Testis (tissue), 2 donors: ENCODE measurements around the gene SLC12A6.
"Not testable (repeated sequence)": the region's sequence is repeated elsewhere in the genome, so short reads cannot be mapped to it uniquely, and the experiment has no call there.

Source experiments
- POLR2A ChIP-seq: fragments of 450-650 bp; IDR thresholded peaks from one replicate; pipeline ENCODE4 v1.6.1; 2017; ENCODE audit warnings: antibody characterized with exemption, mild to moderate bottlenecking, moderate library complexity
- TF ChIP-seq, protein P1 (sequence below), 3 experiments: fragments of 450-650 bp in 2 of 3; fragments of 200-600 bp in 1 of 3; sonication (generic) in 1 of 3; IDR thresholded peaks; one replicate each; pipeline ENCODE4 v1.5.1; 2016 to 2019; ENCODE audit warnings: antibody characterized with exemption in 3 of 3, mild to moderate bottlenecking in 2 of 3, moderate library complexity in 1 of 3

GRCh38 chr15:34352996-34353395, 15.4 kb upstream of the SLC12A6 start:
- TF ChIP-seq, protein P1, sequence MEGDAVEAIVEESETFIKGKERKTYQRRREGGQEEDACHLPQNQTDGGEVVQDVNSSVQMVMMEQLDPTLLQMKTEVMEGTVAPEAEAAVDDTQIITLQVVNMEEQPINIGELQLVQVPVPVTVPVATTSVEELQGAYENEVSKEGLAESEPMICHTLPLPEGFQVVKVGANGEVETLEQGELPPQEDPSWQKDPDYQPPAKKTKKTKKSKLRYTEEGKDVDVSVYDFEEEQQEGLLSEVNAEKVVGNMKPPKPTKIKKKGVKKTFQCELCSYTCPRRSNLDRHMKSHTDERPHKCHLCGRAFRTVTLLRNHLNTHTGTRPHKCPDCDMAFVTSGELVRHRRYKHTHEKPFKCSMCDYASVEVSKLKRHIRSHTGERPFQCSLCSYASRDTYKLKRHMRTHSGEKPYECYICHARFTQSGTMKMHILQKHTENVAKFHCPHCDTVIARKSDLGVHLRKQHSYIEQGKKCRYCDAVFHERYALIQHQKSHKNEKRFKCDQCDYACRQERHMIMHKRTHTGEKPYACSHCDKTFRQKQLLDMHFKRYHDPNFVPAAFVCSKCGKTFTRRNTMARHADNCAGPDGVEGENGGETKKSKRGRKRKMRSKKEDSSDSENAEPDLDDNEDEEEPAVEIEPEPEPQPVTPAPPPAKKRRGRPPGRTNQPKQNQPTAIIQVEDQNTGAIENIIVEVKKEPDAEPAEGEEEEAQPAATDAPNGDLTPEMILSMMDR (IDR thresholded peaks at IDR 0.05) = not testable (repeated sequence)
- TF ChIP-seq POLR2A = not testable (repeated sequence)
